Activated CD4-positive, alpha-beta T cell treated with anti-CD3 and anti-CD28 coated beads, Interleukin-2, amount 50 U/mL, for 24 hours (primary cell): ENCODE results near the gene CYP2S1.
A peak's percentile ranks its signal among the peaks of the same experiment; 100 is the strongest.
"Not testable (repeated sequence)": the region's sequence is repeated elsewhere in the genome, so short reads cannot be mapped to it uniquely, and the experiment has no call there.

ENCODE experiments used
- DNase-seq, 2 donors: peaks; one replicate each; pipeline ENCODE4 v3.0.0-alpha.2; 2020; ENCODE audit warnings: low read depth in 1 of 2, low spot score in 1 of 2

CYP2S1 gene

DNA sequence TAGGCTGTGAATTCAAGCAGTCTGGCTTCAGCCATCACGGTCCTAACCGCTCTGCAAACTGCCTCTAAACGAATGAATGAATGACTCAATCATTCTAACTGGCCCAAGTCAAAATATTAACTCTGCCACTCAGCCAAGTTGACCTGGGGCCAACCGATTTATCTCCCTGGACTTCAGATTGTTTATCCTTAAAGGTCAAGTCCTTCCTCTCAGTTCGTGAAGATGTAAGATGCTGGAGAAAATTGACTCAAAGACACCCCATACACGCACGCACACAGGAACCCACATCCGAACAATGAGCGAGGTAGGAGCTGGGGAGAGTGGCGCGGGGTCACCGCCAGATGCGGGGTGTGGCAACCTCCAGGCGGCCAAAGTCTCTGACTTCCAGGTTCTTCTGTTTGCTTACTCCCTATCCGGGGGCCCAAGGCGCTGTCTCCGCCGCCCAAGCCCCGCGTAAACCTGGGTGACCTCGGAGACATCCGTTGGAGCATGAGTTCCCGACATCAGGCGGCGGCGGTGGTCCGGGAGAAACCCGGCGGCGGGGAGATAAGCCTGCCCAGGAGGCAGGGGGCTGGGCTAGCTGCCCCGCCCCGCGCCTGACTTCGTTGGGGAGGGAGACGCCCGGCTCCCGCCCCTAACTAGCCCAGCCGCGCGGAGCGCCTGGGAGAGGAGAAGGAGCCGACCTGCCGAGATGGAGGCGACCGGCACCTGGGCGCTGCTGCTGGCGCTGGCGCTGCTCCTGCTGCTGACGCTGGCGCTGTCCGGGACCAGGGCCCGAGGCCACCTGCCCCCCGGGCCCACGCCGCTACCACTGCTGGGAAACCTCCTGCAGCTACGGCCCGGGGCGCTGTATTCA is at the start of gene CYP2S1:
CYP2S1 (plus strand) TSS at position 646 of the 856 bp plus-strand sequence; CDS start at position 692, 46 bp downstream.
- no peak for DNase-seq

- DNase-seq = peak; percentile 71 to 89
These were observed 48.6 kb upstream of the CYP2S1 start for GRCh38 chr19:41144403-41144802.

GRCh38 chr19:41149831-41150230 is 43.2 kb upstream of the CYP2S1 start:
- DNase-seq = no peak

DNA sequence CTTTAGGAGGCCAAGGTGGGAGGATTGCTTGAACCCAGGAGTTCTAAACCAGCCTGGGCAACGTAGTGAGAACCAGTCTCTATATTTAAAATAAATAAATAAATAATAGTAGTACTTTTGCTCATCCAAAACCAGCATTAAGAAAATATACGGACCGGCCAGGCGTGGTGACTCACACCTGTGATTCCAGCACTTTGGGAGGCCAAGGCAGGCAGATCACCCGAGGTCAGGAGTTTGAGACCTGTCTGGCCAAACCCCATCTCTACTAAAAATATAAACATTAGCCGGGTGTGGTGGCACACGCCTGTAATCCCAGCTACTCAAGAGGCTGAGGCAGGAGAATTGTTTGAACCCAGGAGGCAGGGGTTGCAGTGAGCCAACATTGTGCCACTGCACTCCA is 42.0 kb upstream of the CYP2S1 start:
- not testable (repeated sequence) for DNase-seq

DNA sequence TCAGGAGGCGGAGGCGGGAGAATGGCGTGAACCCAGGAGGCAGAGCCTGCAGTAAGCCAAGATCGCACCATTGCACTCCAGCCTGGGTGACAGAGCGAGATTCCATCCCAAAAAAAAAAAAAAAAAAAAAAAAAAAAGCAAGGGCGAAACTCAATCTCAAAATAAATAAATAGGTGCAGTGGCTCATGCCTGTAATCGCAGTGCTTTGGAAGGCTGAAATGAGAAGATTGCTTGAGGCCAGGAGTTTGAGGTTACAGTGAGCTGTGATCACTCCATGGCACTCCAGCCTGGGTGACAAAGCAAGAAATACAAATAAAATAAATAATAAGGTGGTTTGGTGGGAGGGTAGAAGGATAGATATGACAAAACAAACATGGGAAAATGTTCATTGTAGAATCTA is 39.0 kb upstream of the CYP2S1 start:
- no peak for DNase-seq

- no peak for DNase-seq
These were observed 36.8 kb upstream of the CYP2S1 start for GRCh38 chr19:41156207-41156606.

- DNase-seq = no peak
These were observed 33.1 kb upstream of the CYP2S1 start for GRCh38 chr19:41159881-41160280.

- no peak for DNase-seq
These were observed 31.1 kb upstream of the CYP2S1 start for GRCh38 chr19:41161903-41162302.

- DNase-seq = no peak
These were observed 25.8 kb upstream of the CYP2S1 start for GRCh38 chr19:41166944-41167804.

DNA sequence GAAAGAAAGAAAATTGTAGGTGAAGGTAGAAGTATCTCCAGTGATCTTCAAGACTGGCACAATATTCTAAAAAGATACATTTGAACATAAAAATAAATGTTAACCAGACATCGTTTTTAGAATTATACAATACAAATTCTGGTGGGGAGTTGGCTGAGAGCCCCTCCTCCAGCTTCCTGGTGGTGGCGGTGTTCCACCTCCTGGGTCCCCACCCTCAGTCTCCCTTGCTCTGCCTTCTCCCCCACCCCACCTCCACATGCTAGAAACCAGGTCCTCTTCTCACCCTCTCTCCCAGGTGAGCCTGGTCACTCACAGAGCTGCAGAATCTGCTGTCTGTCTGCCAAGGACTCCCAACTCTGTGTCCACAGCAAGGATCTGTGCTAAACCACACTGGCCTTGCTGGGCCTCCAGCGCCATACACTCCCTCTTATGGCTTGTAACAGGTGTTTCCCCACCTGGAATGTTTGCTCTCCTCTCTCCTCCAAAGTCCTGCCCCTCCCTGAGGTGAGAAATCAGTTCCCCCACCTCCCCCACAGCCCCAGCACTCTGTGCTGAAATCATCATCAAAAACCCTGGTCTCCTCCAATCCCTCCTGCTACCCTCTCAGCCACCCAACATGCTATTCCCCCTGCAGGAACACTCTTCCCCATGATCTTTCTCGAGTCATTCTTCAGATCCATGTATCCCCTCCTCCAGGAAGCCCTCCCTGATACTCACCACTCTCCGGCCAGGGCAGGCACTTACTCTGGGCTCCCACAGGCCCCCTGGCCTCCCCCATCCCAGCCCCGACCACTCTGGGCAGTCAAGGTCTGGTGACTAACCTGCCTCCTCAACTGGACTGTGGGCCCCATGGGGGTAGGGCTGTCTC is 20.5 kb upstream of the CYP2S1 start:
- no peak for DNase-seq

DNA sequence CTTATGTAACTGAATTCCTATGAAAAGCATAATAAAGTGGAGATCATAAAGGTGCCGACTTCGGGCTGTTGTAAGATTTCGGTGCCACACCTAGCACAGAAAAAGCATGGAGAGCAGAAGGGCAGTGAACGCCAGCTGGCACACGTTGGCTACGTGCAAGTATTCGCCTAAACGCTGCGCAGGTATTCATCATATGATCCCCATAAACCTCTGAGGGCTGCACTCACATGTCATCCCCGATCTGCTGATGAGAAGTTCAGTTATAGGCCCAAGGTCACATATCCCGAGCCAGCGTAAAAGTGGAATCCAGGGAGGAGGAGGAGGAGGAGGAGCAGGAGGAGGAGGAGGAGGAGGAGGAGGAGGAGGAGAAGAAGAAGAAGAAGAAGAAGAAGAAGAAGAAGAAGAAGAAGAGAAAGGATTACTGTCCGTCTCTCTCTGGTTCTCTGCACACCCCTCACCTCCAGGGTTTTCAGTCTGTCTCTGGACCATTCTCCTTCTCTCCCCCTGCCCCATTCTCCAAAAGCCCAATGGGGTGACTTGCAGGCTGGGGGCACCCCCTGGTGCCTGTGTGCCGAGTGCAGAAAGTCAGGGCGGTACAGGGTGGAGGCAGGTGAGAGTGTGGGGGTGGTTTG is 18.6 kb upstream of the CYP2S1 start:
- no peak for DNase-seq

- DNase-seq = peak in 1 of 2 donors; percentile 41
These were observed 16.9 kb upstream of the CYP2S1 start for GRCh38 chr19:41175801-41176777.

GRCh38 chr19:41180173-41180572 is 12.8 kb upstream of the CYP2S1 start:
- not testable (repeated sequence) for DNase-seq

GRCh38 chr19:41186971-41187883 is 5.8 kb upstream of the CYP2S1 start:
- no peak for DNase-seq

DNA sequence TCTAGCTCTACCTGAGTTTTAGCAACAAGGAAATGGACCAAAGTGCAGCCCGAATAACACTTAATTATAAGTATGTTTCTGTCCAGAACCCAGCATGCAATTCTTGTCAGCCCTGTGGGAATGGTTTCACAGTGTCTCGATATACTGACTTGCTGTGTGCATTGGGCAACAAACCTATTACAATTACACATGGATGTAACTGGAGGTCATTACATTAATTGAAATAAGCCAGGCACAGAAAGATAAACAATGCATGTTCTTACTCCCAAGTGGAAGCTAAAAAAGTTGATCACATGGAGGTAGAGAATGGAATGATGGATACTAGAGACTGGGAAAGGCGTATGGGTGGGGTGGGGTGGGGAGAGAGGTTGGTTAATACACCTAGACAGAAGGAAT is 5.1 kb upstream of the CYP2S1 start:
- no peak for DNase-seq

GRCh38 chr19:41189425-41190065 is 3.5 kb upstream of the CYP2S1 start:
- DNase-seq = no peak

GRCh38 chr19:41193430-41194156 is 574 bp downstream of the CYP2S1 start:
- DNase-seq = no peak
